ENCODE measurements around the gene CSNK1G2.

- TF ChIP-seq CTCF (IDR thresholded peaks at IDR 0.05) (no peak), ZFX (IDR thresholded peaks at IDR 0.05; ENCODE audit: borderline replicate concordance) (no peak)
Observed at GRCh38 chr19:1902923-1903322, 38.0 kb upstream of the CSNK1G2 start.
